MM.1S (cell line): ENCODE data around the gene CIPC.

ENCODE experiments used
- DNase-seq: peaks from one replicate; pipeline ENCODE4 v3.0.0-alpha.2; 2015
- H2AFZ ChIP-seq: fragments of 300-600 bp; sonication (generic); 2 replicates; pipeline ENCODE4 v1.6.0; 2016; ENCODE audit warnings: antibody characterized with exemption, low read length
- H3F3A ChIP-seq: fragments of 300-600 bp; sonication (generic); 2 replicates; pipeline ENCODE4 v1.6.1; 2016; ENCODE audit warnings: mild to moderate bottlenecking, antibody characterized with exemption, low read length, moderate library complexity, mixed read lengths; ENCODE audit not compliant: insufficient read depth
- H3K27ac ChIP-seq: fragments of 300-600 bp; sonication (generic); 2 replicates; pipeline ENCODE4 v1.5.1; 2016; ENCODE audit warnings: mild to moderate bottlenecking, low read length
- H3K27me3 ChIP-seq: fragments of 300-600 bp; sonication (generic); replicated peaks from 2 replicates; pipeline ENCODE4 v1.6.0; 2016; ENCODE audit warnings: low read length; ENCODE audit not compliant: insufficient read depth
- H3K36me3 ChIP-seq: fragments of 300-600 bp; sonication (generic); replicated peaks from 2 replicates; pipeline ENCODE4 v1.6.1; 2016; ENCODE audit warnings: mild to moderate bottlenecking, low read length, mixed read lengths; ENCODE audit not compliant: insufficient read depth
- H3K4me1 ChIP-seq: fragments of 300-600 bp; sonication (generic); 2 replicates; pipeline ENCODE4 v1.6.1; 2016; ENCODE audit warnings: low read length, mixed read lengths
- H3K4me2 ChIP-seq: fragments of 300-600 bp; sonication (generic); 2 replicates; pipeline ENCODE4 v1.6.0; 2016; ENCODE audit warnings: low read depth, low read length
- H3K4me3 ChIP-seq: fragments of 300-600 bp; sonication (generic); 2 replicates; pipeline ENCODE4 v1.5.1; 2016; ENCODE audit warnings: low read length, mixed read lengths
- H3K79me2 ChIP-seq: fragments of 300-600 bp; sonication (generic); 2 replicates; pipeline ENCODE4 v1.6.1; 2016; ENCODE audit warnings: mixed run types, low read length, mixed read lengths
- H3K9ac ChIP-seq: fragments of 300-600 bp; sonication (generic); 2 replicates; pipeline ENCODE4 v1.6.1; 2016; ENCODE audit warnings: low read length, mixed read lengths
- H3K9me2 ChIP-seq: fragments of 300-600 bp; sonication (generic); replicated peaks from 2 replicates; pipeline ENCODE4 v1.6.1; 2016; ENCODE audit warnings: mild to moderate bottlenecking, low read length, mixed read lengths; ENCODE audit not compliant: insufficient read depth
- H3K9me3 ChIP-seq: fragments of 300-600 bp; sonication (generic); replicated peaks from 2 replicates; pipeline ENCODE4 v1.6.1; 2016; ENCODE audit warnings: mild to moderate bottlenecking, low read length, mixed read lengths; ENCODE audit not compliant: insufficient read depth
- H4K20me1 ChIP-seq: fragments of 300-600 bp; sonication (generic); 2 replicates; pipeline ENCODE4 v1.6.1; 2016; ENCODE audit warnings: mild to moderate bottlenecking, low read length, moderate library complexity, mixed read lengths; ENCODE audit not compliant: insufficient read depth
- EZH2 ChIP-seq: fragments of 300-600 bp; sonication (generic); optimal IDR thresholded peaks from 2 replicates; pipeline ENCODE3; 2017; ENCODE audit warnings: low read depth, mild to moderate bottlenecking, antibody characterized with exemption, low read length, mixed read lengths
- EZH2phosphoT487 ChIP-seq: fragments of 300-600 bp; sonication (generic); IDR thresholded peaks from 2 replicates; pipeline ENCODE4 v1.6.1; 2018; ENCODE audit warnings: antibody characterized with exemption, low read length
- TF ChIP-seq, protein P1 (sequence below): fragments of 300-600 bp; sonication (generic); IDR thresholded peaks from 2 replicates; pipeline ENCODE4 v1.5.1; 2016; ENCODE audit warnings: antibody characterized with exemption, low read length, mixed read lengths

CIPC gene

DNA sequence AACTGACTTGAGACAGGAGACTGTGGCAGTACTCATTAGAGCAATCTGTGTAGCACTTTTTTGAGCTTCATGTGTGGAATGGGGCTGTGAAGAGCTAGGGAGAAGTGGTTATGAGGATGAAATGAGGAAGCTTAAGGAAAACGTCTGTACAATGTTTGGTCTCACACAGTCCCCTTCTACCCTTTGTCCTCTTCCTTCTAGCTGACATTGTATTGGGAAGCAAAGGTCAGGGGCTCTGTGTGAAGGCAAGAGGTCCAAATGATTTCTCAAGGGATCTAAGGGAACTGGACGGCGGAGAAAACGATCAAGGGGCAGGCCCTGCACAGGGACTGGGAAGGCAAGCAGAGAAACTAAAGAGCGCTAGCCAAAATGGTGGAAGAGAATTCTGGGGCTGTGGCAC lies 13.1 kb upstream of the CIPC start:
- TF ChIP-seq EZH2phosphoT487, result no peak
- Histone ChIP-seq H3K9me2 (no peaks in the 10 kb centered on the region), H3K9ac (no peak overlapping the region), H3K4me1 (peaks cover 20% of the 10 kb centered on the region; the same call in 1 of the 2 replicates), H4K20me1 (no peaks in the 10 kb centered on the region), H2AFZ (no peak overlapping the region), H3K9me3 (no peaks in the 10 kb centered on the region), H3K4me2 (no peak overlapping the region), H3K27ac (no peak overlapping the region), H3K79me2 (no peaks in the 10 kb centered on the region), H3F3A (0 out of 2 replicates have a peak, but pooled peaks cover 12% of the 10 kb centered on the region), H3K36me3 (no peaks in the 10 kb centered on the region), H3K4me3 (no peak overlapping the region), H3K27me3 (no peaks in the 10 kb centered on the region)
- DNase-seq, result no peak

- TF ChIP-seq EZH2phosphoT487 (no peak), EZH2 (no peak)
- TF ChIP-seq, protein P1, sequence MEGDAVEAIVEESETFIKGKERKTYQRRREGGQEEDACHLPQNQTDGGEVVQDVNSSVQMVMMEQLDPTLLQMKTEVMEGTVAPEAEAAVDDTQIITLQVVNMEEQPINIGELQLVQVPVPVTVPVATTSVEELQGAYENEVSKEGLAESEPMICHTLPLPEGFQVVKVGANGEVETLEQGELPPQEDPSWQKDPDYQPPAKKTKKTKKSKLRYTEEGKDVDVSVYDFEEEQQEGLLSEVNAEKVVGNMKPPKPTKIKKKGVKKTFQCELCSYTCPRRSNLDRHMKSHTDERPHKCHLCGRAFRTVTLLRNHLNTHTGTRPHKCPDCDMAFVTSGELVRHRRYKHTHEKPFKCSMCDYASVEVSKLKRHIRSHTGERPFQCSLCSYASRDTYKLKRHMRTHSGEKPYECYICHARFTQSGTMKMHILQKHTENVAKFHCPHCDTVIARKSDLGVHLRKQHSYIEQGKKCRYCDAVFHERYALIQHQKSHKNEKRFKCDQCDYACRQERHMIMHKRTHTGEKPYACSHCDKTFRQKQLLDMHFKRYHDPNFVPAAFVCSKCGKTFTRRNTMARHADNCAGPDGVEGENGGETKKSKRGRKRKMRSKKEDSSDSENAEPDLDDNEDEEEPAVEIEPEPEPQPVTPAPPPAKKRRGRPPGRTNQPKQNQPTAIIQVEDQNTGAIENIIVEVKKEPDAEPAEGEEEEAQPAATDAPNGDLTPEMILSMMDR, result no peak
- Histone ChIP-seq H3K9me2 (no peaks in the 10 kb centered on the region), H3K4me3 (no peak overlapping the region), H3K9ac (no peak overlapping the region), H3K4me2 (no peak overlapping the region), H3K79me2 (no peaks in the 10 kb centered on the region), H3K27me3 (no peaks in the 10 kb centered on the region), H2AFZ (no peak overlapping the region), H3K36me3 (no peaks in the 10 kb centered on the region), H4K20me1 (no peaks in the 10 kb centered on the region), H3F3A (0 out of 2 replicates have a peak, but pooled peaks cover 12% of the 10 kb centered on the region), H3K27ac (peak overlapping the region; percentile 32; the same call in 1 of the 2 replicates), H3K9me3 (no peaks in the 10 kb centered on the region), H3K4me1 (peaks cover 20% of the 10 kb centered on the region; the same call in 1 of the 2 replicates)
- no peak for DNase-seq
Observed at GRCh38 chr14:77085538-77085937, 12.5 kb upstream of the CIPC start.

DNA sequence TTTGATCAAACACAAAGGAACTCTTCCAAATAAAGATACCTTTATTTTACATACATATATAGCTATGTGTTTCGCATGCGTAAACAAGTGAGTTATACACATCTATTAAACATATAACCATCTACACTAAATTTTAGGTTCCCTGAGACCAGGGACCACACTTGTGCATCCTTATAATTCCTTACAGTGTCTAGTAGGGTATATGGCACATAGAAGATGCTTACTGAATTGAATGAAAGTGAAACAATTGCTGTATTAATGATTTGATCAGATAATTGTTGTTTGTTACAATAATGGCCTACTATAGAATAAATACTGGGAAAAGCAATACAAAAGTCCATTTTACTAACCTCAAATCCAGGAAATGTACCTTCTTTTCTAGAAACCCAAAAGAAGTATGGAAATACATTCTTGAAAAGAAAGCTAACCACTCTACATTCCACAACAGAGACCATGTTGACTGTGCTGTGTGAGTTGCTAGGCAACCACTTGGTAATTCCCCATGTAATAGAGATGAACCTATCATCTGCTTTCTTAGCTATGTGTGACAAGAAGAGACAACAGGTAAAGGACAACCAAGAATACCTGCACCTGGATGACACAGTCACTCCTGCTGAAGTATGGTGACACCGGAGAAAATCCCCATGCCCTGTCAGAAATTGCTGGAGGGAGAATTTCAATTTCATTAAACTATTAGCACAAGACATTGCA lies 11.9 kb upstream of the CIPC start:
- Histone ChIP-seq H3K4me1 (peaks cover 20% of the 10 kb centered on the region; the same call in 1 of the 2 replicates), H3K27me3 (no peaks in the 10 kb centered on the region), H3K9ac (no peak overlapping the region)

More for the DNA sequence above, 11.9 kb upstream of the CIPC start:
- no peaks in the 10 kb centered on the region for H3K9me3 ChIP-seq
- H3K4me3 ChIP-seq, result no peak overlapping the region
- DNase-seq, result peak; percentile 65
- H3K79me2 ChIP-seq, result no peaks in the 10 kb centered on the region
- H4K20me1 ChIP-seq, result no peaks in the 10 kb centered on the region
- H3K9me2 ChIP-seq, result no peaks in the 10 kb centered on the region
- H3F3A ChIP-seq, result 0 out of 2 replicates have a peak, but pooled peaks cover 12% of the 10 kb centered on the region
- 0 out of 2 replicates have a peak overlapping the region, but pooled peaks have one; percentile 2 for H3K4me2 ChIP-seq
- TF ChIP-seq, protein P1, result no peak
- TF ChIP-seq EZH2phosphoT487 (no peak), EZH2 (no peak)
- no peak overlapping the region for H2AFZ ChIP-seq
- H3K36me3 ChIP-seq, result no peaks in the 10 kb centered on the region
- peak overlapping the region; percentile 42; the same call in 1 of the 2 replicates for H3K27ac ChIP-seq
